GM21723 (cell line): ENCODE results near the gene CT45A7.
"Not testable (repeated sequence)": the region's sequence is repeated elsewhere in the genome, so short reads cannot be mapped to it uniquely, and the experiment has no call there.

Experiments used
- ATAC-seq: cut with Tn5 transposase; IDR thresholded peaks from one replicate; pipeline ENCODE4 v1.9.1; 2021; ENCODE audit warnings: mild to moderate bottlenecking, moderate library complexity; ENCODE audit not compliant: unreplicated experiment

CT45A7 gene, protein sequence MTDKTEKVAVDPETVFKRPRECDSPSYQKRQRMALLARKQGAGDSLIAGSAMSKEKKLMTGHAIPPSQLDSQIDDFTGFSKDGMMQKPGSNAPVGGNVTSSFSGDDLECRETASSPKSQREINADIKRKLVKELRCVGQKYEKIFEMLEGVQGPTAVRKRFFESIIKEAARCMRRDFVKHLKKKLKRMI

DNA sequence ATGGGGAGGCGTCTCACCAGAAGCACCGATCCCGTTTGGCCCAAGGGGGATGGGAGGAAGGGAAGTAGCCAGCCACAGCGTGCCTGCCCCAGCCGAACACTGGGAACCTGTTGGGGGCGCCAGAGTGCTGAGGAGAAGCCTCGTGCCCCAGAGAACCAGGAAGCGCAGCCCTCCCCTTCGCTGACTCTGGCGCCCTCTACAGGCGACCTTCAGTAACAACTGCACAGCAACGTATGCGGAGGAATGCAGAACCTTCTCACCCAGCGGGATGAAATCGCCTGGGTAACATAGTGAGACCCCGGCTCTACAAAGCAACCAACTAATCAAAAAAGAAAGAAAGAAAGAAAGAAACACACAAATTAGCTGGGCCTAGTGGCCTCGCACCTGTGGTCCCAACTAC lies at the start of gene CT45A7:
CT45A7 (minus strand) TSS at position 101 of the 400 bp plus-strand sequence. CDS start 3,747 bp downstream, outside the sequence.
- not testable (repeated sequence) for ATAC-seq

DNA sequence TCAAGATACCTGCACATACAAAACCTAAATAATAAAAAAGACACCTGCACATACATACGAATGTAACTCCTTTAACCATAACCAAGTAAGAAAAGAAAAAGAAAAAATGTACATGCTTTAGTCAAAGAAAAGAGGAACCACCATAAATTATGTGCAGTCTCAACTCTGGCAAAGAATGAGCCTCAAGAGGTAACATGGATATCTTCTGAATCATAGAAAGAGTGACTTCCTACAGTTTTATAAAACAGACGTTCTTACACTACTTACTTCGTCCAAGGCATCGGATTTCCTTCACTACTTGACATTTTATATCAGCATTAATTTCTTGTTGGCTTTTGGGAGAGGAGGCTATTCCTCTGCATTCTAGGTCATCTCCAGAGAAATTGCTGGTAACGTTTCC lies 45.7 kb upstream of the CT45A7 start:
- not testable (repeated sequence) for ATAC-seq

DNA sequence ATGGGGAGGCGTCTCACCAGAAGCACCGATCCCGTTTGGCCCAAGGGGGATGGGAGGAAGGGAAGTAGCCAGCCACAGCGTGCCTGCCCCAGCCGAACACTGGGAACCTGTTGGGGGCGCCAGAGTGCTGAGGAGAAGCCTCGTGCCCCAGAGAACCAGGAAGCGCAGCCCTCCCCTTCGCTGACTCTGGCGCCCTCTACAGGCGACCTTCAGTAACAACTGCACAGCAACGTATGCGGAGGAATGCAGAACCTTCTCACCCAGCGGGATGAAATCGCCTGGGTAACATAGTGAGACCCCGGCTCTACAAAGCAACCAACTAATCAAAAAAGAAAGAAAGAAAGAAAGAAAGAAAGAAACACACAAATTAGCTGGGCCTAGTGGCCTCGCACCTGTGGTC lies 34.6 kb upstream of the CT45A7 start, which contains the start of gene CT45A9:
CT45A9 (minus strand) TSS at position 101 of the 400 bp plus-strand sequence. CDS start 3,751 bp downstream, outside the sequence.
- not testable (repeated sequence) for ATAC-seq

DNA sequence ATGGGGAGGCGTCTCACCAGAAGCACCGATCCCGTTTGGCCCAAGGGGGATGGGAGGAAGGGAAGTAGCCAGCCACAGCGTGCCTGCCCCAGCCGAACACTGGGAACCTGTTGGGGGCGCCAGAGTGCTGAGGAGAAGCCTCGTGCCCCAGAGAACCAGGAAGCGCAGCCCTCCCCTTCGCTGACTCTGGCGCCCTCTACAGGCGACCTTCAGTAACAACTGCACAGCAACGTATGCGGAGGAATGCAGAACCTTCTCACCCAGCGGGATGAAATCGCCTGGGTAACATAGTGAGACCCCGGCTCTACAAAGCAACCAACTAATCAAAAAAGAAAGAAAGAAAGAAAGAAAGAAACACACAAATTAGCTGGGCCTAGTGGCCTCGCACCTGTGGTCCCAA lies 17.4 kb upstream of the CT45A7 start, which contains the start of gene CT45A8:
CT45A8 (minus strand) TSS at position 101 of the 400 bp plus-strand sequence. CDS start 3,755 bp downstream, outside the sequence.
- ATAC-seq, result not testable (repeated sequence)

DNA sequence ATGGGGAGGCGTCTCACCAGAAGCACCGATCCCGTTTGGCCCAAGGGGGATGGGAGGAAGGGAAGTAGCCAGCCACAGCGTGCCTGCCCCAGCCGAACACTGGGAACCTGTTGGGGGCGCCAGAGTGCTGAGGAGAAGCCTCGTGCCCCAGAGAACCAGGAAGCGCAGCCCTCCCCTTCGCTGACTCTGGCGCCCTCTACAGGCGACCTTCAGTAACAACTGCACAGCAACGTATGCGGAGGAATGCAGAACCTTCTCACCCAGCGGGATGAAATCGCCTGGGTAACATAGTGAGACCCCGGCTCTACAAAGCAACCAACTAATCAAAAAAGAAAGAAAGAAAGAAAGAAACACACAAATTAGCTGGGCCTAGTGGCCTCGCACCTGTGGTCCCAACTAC lies 17.2 kb downstream of the CT45A7 start, which contains the start of gene CT45A2:
CT45A2 (minus strand) TSS at position 101 of the 400 bp plus-strand sequence. CDS start 3,747 bp downstream, outside the sequence.
- not testable (repeated sequence) for ATAC-seq

DNA sequence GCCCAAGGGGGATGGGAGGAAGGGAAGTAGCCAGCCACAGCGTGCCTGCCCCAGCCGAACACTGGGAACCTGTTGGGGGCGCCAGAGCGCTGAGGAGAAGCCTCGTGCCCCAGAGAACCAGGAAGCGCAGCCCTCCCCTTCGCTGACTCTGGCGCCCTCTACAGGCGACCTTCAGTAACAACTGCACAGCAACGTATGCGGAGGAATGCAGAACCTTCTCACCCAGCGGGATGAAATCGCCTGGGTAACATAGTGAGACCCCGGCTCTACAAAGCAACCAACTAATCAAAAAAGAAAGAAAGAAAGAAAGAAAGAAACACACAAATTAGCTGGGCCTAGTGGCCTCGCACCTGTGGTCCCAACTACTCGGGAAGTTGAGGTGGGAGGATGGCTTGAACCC lies 34.4 kb downstream of the CT45A7 start, which contains the start of gene CT45A6:
CT45A6 (minus strand) TSS at position 101 of the 400 bp plus-strand sequence. CDS start 3,794 bp downstream, outside the sequence.
- ATAC-seq, result not testable (repeated sequence)

DNA sequence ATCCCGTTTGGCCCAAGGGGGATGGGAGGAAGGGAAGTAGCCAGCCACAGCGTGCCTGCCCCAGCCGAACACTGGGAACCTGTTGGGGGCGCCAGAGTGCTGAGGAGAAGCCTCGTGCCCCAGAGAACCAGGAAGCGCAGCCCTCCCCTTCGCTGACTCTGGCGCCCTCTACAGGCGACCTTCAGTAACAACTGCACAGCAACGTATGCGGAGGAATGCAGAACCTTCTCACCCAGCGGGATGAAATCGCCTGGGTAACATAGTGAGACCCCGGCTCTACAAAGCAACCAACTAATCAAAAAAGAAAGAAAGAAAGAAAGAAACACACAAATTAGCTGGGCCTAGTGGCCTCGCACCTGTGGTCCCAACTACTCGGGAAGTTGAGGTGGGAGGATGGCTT lies 51.7 kb downstream of the CT45A7 start, which contains the start of gene CT45A5:
CT45A5 (minus strand) TSS at position 101 of the 400 bp plus-strand sequence. CDS start 3,774 bp downstream, outside the sequence.
- ATAC-seq, result not testable (repeated sequence)
